ENCODE results near the gene MMP28.

The MMP28 gene

GRCh38 chr17:35725058-35725457 lies 70.4 kb downstream of the MMP28 start:
- no peak for DNase-seq (ENCODE audit: low read depth)

GRCh38 chr17:35723735-35724134 lies 71.7 kb downstream of the MMP28 start:
- DNase-seq (ENCODE audit: low read depth): no peak

DNA sequence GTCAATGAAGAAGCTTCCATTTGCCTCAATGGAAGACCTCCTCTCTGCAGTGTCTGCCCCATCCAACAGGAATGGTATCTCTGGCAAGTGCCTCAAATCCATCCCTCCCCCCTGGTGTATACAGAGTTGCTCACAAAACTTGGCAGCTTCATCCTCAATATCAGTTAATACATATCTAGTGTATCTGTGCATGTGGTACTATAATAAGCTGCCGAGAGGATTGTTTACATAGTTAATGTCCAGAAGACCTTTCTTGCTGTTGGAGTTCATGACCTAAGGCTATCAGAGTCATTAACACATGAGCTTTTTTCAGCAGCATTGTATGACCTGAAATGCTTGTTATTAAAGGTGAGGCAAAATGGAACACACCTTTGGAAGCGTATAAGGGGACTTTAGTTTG lies 78.0 kb downstream of the MMP28 start:
- DNase-seq (ENCODE audit: low read depth): no peak

GRCh38 chr17:35716897-35717465 lies 78.5 kb downstream of the MMP28 start:
- DNase-seq (ENCODE audit: low read depth): no peak

GRCh38 chr17:35716173-35716572 lies 79.3 kb downstream of the MMP28 start:
- DNase-seq (ENCODE audit: low read depth): no peak
